ENCODE results near the gene CELSR1.
A peak's percentile ranks its signal among the peaks of the same experiment; 100 is the strongest.

The CELSR1 gene

GRCh38 chr22:46537225-46537945 is at the start of gene CELSR1:
TSS of gene CELSR1 (minus strand) at chr22:46537620. CDS start at chr22:46537170, 450 bp downstream.
- no peak for DNase-seq

GRCh38 chr22:46587061-46587460 is 49.6 kb upstream of the CELSR1 start:
- DNase-seq: no peak

- DNase-seq: no peak
Measured at GRCh38 chr22:46586531-46587011, 49.2 kb upstream of the CELSR1 start.

- no peak for DNase-seq
Measured at GRCh38 chr22:46586123-46586519, 48.7 kb upstream of the CELSR1 start.

- no peak for DNase-seq
Measured at GRCh38 chr22:46585340-46586122, 48.1 kb upstream of the CELSR1 start.

- DNase-seq: peak; percentile 61
Measured at GRCh38 chr22:46584081-46584921, 46.9 kb upstream of the CELSR1 start.

- DNase-seq: no peak
Measured at GRCh38 chr22:46583571-46583970, 46.2 kb upstream of the CELSR1 start.

GRCh38 chr22:46582281-46582933 is 45.0 kb upstream of the CELSR1 start:
- no peak for DNase-seq

- no peak for DNase-seq
Measured at GRCh38 chr22:46581538-46582244, 44.3 kb upstream of the CELSR1 start.

- no peak for DNase-seq
Measured at GRCh38 chr22:46580940-46581537, 43.6 kb upstream of the CELSR1 start.

- no peak for DNase-seq
Measured at GRCh38 chr22:46579751-46580449, 42.5 kb upstream of the CELSR1 start.

GRCh38 chr22:46578824-46579561 is 41.6 kb upstream of the CELSR1 start:
- no peak for DNase-seq

- DNase-seq: no peak
Measured at GRCh38 chr22:46578251-46578823, 40.9 kb upstream of the CELSR1 start.

- no peak for DNase-seq
Measured at GRCh38 chr22:46577368-46578249, 40.2 kb upstream of the CELSR1 start.

- DNase-seq: no peak
Measured at GRCh38 chr22:46576556-46577367, 39.3 kb upstream of the CELSR1 start.

- DNase-seq: no peak
Measured at GRCh38 chr22:46575911-46576555, 38.6 kb upstream of the CELSR1 start.

Data from retina (tissue), 1 donor.